ENCODE measurements around the gene FIZ1. TPM values are rescaled to one million over a fixed set of nuclear protein-coding genes. Genes with fewer than 3 reads are reported as not detected.
"Not testable (repeated sequence)": the region's sequence is repeated elsewhere in the genome, so short reads cannot be mapped to it uniquely, and the experiment has no call there.

Gene FIZ1
- total RNA-seq, 1 donor from 2014 or later = 14.9 TPM

- intact Hi-C loops (cut with micrococcal nuclease) = loop anchor here (1.0 to 2.0 kb wide), 4 partner anchors 19 to 1115 kb away; partner anchors contain the start of genes FIZ1 and ZNF865
Observed at GRCh38 chr19:55579766-55580621, 19.3 kb downstream of the FIZ1 start.

- intact Hi-C loops (cut with micrococcal nuclease) = no loop called here
Observed at GRCh38 chr19:55578761-55579747, 20.3 kb downstream of the FIZ1 start.

GRCh38 chr19:55578031-55578760, 21.1 kb downstream of the FIZ1 start:
- intact Hi-C loops (cut with micrococcal nuclease) = no loop called here

DNA sequence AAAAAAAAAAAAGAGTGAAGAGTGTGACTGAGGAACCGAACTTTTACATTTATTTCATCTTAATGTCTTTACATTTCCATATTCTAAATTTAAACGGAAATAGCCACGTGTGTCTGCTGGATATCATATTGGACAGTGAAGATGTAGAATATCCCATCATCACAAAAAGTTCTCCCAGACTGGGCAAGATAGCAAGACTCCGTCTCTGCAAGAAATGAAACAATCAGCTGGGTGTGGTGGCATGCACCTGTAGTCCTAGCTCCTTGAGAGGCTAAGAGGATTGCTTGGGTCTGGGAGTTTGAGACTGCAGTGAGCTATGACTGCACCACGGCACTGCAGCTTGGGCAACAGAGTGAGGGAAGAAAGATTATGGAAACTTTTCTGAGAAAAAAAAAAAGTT, 22.6 kb downstream of the FIZ1 start:
- intact Hi-C loops (cut with micrococcal nuclease) = no loop called here

DNA sequence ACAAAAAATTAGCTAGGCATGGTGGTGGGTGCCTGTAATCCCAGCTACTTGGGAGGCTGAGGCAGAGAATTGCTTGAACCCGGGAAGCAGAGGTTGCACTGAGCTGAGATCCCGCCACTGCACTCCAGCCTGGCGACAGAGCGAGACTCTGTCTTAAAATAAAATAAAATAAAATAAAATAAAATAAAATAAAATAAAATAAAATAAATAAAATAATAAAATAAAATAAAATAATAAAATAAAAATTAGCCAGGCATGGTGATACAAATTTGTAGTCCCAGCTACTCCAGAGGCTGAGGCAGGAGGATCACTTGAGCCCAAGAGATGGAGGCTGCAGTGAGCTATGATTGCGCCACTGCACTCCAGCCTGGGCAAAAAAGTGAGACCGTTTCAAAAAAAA, 25.4 kb downstream of the FIZ1 start:
- intact Hi-C loops (cut with micrococcal nuclease) = not testable (repeated sequence)

- intact Hi-C loops (cut with micrococcal nuclease) = not testable (repeated sequence)
Observed at GRCh38 chr19:55569477-55569876, 29.8 kb downstream of the FIZ1 start.

GRCh38 chr19:55567708-55568328, 31.5 kb downstream of the FIZ1 start:
- intact Hi-C loops (cut with micrococcal nuclease) = no loop called here

DNA sequence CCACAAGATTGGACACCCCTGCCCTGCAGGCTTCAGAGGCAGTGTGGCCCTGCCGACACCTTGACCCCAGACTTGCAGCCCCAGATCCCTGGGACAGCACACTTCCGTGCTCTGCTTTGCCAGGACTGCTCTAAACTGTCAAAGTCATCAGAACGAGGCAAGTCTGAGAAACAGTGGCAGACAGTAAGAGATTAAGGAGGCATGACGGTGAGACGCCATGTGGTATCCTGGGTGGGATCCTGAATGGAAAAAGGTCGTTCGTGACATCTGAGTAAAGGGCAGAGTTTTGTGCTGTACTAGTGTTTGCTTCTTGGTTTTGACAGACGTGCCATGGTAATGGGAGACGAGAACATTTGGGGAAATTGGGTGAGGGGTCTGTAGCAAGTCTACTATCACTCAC, 32.5 kb downstream of the FIZ1 start:
- intact Hi-C loops (cut with micrococcal nuclease) = no loop called here

DNA sequence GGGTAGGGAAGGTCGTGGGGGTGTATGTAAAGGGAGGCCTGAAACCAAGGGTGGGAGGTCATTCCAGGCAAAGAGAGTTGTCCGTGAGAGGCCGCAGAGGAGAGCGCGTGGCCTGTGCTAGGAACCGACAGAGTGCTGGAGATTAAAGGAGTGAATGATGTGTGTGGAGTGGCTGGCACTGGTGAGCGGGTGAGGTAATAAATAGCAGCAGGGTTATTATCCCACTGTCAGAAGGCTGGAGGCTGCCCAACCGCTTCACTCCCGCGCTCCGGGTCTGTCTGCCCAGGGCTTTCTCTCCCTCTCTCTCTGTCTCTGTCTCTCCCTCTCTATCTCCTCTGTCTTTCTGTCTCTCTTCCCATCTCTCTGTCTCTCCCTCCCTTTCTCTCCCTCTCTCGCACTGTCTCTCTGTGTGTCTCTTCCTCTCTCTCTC, 36.0 kb downstream of the FIZ1 start:
- intact Hi-C loops (cut with micrococcal nuclease) = no loop called here

GRCh38 chr19:55559684-55560083, 39.6 kb downstream of the FIZ1 start:
- intact Hi-C loops (cut with micrococcal nuclease) = no loop called here

DNA sequence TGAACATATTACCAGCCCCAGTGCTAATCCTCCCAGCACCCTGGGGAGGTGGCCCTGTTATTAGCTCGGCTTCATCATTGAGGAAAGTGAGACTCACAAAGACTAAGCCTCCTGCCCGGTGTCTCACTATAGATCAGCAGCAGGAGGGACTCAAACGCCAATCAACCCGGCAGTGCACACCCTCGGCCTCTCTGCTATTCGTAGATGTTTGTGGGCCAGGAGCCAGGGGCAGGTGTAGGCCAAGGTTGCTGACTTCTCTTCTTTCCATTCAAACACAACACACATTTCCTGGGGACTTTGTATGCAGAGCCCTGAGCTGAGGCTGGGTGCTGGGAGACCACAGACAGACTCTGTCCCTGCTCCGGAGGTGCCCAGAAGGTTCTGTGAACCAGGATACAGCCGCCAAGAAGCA, 44.6 kb downstream of the FIZ1 start:
- intact Hi-C loops (cut with micrococcal nuclease) = no loop called here

DNA sequence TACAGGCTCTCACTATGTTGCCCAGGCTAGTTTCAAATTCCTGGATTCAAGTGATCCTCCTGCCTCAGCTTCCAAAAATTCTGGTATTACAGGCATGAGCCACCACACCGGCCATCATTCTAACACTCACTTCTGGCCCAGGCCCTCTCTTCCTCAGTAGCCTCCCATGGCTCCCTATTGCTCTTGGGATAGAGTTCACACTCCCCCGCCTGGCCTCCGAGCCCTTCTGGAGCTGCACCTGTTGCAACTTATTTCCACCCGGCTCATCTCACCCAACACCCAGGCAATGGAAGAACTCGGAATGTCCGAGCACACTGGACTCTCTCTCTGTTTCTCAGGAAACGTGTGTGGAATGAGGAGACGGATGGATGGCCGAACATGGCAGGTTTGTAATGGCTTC, 45.0 kb downstream of the FIZ1 start:
- intact Hi-C loops (cut with micrococcal nuclease) = no loop called here

DNA sequence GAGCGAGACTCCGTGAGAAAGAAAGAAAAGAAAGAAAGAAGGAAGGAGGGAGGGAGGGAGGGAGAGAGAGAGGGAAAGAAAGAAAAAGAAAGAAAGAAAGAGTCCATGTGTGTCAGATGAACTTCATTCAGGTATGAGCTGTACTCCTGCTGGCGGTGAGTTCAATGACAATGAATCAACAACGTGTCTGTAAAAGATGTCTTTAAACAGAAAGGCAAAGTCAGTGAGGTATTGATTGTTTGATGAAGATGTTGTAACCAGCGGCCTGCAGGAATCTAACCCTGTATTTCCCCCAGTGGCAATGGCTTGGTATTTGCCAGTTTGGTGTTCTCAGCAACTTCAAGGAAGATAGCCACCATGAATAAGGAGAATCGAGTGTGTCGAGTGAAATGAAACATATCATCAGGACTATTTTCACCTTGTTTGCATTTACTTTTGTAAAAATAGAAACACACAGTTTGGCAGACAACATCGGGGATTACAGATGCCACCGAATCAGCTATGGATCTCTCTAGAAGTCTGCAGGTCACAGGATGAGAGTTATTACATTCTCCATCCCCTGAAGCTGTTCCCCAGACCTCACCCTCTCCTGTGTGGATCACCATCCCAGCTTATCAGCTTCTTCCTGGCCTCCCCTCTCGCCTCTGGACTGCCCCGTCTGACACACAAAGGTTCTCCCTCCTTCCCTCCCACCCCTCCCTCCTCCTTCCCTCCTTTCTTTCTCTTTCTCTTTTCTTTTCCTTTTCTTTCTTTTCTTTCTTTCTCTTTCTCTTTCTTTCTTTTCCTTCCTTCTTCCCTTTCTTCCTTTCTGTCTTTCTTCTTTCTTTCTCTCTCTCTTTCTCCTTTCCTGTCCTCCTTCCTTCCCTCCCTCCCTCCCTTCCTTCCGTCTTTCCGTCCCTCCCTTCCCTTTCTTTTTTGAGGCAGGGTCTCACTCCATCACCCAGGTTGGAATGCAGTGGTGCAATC, 45.8 kb downstream of the FIZ1 start:
- intact Hi-C loops (cut with micrococcal nuclease) = no loop called here

DNA sequence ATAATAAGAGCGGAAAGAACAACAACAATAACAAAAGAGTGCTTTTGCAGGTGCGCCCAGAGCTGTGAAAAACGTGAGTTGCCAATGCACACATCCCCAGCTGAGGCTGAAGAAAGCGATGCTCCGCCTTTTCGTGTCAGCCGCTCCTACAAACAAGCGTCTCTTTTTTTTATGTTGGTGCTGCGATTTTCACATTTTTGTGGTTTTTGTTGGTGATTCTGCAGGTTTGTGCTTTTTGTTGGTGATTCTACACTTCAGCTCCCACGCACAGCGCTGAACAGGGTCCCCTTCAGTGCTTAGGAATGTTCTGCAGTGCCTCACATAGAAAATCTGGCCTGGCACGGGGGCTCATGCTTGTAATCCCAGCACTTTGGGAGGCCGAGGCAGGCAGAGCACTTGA, 46.7 kb downstream of the FIZ1 start:
- intact Hi-C loops (cut with micrococcal nuclease) = no loop called here

- intact Hi-C loops (cut with micrococcal nuclease) = no loop called here
Observed at GRCh38 chr19:55552206-55552605, 47.1 kb downstream of the FIZ1 start.

- intact Hi-C loops (cut with micrococcal nuclease) = no loop called here
Observed at GRCh38 chr19:55550321-55550650, 49.0 kb downstream of the FIZ1 start.

GRCh38 chr19:55549500-55550320, 49.6 kb downstream of the FIZ1 start:
- intact Hi-C loops (cut with micrococcal nuclease) = no loop called here

DNA sequence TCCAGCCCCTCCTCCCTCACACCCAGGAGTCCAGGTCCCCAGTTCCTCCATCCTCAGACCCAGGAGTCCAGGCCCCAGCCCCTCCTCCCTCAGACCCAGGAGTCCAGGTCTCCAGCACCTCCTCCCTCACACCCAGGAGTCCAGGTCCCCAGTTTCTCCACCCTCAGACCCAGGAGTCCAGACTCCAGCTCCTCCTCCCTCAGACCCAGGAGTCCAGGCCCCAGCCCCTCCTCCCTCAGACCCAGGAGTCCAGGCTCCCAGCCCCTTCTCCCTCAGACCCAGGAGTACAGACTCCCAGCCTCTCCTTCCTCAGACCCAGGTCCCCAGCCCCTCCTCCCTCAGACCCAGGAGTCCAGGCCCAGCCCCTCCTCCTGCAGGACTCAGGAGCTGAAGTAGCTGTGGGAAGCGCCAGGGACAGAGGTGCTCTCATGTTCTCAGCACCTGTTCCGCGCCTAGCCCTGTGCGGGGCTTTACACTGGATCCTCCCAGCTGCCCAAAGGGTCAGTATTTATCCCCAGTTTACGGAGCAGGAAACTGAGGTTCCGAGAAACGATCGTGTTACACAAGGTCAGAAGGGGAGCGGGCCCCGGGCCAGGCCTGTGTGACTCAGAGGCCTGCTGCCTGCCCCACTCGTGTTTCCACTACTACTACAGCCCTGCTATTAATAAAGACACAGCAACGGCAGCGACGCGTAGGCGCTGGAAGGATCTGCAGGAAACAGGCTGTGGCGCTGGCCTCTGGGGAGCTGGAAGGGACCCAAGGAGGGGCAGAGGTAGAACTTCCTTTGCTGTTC, 52.3 kb downstream of the FIZ1 start:
- intact Hi-C loops (cut with micrococcal nuclease) = no loop called here
